ENCODE results near the gene TIMP2.
"Not testable (repeated sequence)": the region's sequence is repeated elsewhere in the genome, so short reads cannot be mapped to it uniquely, and the experiment has no call there.

TIMP2 gene

DNA sequence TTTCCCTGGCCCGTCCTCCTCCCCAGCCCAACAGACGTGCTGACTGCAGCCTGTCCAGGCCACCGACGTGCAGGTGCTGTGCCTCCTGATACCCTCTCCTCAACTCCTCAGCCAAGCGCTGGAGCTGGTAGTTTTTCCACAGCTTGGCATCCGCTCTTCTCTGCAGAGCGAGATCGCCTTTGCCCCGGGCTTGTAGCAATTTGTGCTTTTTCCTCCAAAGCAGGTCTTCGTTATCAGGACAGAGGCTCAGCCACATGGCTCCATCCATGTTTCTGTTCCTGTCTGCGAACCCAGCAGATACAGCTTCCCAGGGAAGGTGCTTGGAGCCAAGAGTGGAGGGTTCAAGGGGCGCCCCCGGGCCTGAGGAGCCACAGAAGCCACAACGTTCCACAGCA is 33.1 kb downstream of the TIMP2 start:
- in situ Hi-C loops (cut with MboI; ENCODE audit: low sequenced_read_pairs): no loop called here

DNA sequence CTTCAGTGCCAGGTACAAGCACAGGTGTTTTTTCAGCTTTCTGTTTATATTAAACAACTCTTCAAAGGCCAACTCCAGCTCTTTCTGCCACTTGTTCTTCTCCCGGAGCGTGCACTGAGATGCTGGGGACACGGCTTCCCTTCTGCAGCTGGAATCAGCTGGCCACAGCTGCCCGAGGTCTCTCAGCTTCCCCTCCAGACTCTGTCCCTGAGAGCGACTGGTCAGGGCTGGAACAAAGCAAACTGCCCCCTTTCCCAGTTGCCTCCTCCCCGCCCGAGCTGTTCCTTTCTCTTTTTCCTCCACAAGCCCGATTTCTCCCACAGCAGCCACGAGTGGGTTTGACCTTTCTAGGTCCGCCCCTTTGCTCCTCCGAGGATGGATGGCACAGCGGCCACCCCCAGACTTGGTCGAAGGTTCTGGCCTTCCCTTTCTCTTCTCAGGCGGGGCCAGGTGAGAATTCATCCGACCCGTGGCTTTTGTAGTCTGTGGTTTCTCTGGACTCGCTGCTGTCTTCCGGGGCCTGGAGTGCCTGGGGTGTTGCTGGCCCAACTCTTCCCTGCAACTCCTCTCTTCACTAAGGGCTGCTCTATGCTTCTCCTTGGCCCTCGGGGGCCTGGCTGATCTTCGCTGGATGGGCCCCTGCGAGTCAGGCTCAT is 33.7 kb downstream of the TIMP2 start:
- in situ Hi-C loops (cut with MboI; ENCODE audit: low sequenced_read_pairs): no loop called here

DNA sequence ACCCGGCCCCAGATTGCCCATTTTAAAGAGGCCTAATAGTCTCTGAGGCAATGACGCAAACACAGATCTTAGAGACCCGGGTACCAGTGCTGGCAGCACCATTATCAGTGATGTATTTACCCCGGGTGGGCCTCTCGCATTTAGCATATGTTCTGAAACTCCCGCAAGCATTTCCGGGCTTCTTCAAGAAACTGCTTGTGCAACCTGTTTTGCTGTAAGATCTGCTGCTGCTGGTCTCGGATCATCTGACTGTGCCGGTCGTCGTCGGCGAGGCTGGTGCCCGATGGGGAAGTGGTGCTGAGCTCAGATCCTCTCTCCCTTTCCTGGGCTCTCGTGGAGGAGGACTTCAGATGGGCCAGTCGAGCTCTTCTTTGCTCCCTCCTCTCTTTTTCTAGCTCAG is 34.7 kb downstream of the TIMP2 start:
- in situ Hi-C loops (cut with MboI; ENCODE audit: low sequenced_read_pairs): no loop called here

DNA sequence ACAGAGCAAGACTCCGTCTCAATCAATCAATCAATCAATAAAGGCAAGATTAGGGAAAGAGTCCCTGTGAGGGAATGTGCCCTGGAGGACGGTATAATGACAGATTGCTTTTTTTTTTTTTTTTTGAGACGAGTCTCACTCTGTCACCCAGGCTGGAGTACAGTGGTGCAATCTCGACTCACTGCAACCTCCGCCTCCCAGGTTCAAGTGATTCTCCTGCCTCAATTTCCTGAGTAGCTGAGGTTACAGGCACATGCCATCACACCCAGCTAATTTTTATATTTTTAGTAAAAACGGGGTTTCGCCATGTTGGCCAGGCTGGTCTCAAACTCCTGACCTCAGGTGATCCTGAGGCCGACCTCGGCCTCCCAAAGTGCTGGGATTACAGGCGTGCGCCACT is 35.1 kb downstream of the TIMP2 start:
- in situ Hi-C loops (cut with MboI; ENCODE audit: low sequenced_read_pairs): not testable (repeated sequence)

DNA sequence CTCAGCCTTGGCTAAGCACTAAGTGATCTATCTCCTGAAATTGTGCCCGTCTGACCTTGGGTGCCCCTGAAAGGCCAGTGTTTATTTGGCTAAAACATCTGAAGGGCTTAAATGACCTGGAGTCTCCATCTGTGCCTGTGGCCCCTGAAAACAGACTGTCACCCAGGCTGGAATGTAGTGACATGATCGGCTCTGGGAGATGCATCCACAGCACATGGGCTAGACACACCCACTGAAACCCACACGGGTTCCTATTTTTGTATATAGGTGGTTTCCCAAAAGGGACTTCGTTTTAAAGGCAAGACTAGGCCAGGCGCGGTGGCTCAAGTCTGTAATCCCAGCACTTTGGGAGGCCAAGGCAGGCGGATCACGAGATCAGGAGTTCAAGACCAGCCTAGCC is 35.7 kb downstream of the TIMP2 start:
- in situ Hi-C loops (cut with MboI; ENCODE audit: low sequenced_read_pairs): no loop called here

DNA sequence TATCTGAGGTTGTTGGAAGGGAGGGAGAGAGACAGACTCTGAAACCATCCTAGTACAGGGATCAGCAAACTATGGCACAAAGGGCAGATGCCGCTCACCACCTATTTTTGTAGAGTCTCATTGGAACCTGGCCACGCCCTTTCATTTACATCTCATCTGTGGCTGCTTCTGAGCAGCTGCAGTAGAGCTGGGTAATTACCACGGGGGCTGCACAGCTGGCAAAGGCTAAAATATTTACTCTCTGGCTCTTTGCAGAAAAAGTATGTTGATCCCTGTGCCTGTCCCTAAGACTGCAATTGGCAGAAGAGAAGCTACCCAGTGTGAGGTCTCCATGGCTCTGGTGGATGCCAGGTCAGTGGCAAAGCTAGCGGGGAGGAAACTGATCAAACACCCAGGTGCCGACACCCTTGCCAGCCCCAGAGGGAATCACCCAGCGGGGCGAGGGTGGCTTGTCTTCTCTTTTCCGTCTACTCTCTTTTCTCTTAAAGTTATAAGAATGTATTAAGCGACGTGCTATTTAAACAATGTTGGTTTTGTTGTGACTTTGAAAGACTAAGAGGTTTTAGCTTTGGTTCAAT is 36.2 kb downstream of the TIMP2 start:
- in situ Hi-C loops (cut with MboI; ENCODE audit: low sequenced_read_pairs): no loop called here

DNA sequence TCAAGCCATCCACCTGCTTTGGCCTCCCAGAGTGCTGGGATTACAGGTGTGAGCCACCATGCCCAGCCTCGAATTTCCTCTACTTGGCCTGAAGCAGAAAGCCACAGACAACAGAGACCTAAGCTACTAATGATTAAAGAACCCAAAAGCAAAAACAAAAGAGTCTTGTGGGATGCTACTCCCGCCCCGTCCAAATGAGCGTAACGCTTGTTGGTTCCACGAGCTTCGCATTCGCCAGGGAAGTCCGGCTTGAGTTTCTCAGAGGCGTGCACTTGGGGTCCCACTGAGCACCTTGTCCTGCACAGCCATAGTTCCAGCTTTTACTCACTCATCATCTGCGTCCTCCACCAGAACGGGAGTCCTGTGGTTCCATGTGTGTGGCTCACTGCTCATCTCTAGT is 38.2 kb downstream of the TIMP2 start:
- in situ Hi-C loops (cut with MboI; ENCODE audit: low sequenced_read_pairs): no loop called here

DNA sequence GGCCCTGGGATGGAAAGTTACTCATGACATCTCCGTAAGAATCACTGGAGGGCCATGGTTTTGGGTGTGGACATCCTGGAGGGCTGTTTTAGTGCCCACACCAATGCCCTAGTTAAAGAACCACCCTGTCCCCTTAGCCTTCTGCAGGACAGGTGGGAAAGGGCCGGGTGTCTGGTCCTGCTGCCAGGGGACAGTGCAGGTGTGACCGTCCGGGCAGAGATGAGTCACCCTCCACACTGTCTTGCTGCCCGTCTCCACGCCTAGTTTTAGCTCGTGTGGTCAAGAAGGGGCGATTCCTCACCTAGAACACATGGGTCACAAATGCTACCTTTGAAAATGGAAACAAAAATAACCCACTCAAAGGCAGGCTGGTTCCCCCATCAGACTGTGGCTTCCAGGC is 39.2 kb downstream of the TIMP2 start:
- in situ Hi-C loops (cut with MboI; ENCODE audit: low sequenced_read_pairs): no loop called here

DNA sequence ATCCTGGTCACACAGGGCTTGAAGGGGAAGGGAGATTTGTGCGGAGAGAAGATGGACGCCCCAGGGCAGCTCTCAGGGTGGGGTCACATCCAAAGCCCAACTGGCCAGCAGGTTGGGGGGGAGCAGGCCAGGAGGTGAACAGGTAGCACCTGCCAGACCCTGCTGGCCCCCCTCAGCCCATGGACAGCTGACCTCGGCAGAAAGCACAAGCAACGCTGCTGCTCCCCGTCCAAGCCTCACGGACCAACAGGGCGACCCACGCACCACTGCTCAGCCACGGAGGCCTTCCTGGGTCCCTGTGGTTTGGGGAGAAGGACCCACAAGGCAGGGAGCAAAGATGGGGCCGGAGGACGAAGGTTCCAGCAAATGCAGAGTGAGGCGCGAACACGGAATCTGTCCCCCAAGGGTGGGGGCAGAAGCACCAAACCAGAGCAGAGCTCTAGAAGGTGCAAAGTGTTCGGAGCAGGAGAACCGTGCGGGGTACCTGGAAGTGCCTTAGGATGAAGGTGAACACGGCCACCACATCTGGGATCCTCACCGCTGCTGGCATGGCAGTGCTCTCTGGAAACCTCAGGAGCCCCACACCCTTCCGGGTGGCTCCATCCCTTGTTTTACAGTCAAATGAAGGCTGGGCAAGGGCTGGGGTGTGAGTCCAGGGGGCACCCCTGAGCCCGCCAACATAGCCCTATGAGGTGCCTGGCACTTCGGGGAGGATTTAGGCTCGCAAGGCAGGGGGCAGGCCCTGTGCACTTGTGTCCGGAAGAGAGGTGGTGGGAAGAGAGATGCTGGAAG is 40.1 kb downstream of the TIMP2 start:
- in situ Hi-C loops (cut with MboI; ENCODE audit: low sequenced_read_pairs): no loop called here

DNA sequence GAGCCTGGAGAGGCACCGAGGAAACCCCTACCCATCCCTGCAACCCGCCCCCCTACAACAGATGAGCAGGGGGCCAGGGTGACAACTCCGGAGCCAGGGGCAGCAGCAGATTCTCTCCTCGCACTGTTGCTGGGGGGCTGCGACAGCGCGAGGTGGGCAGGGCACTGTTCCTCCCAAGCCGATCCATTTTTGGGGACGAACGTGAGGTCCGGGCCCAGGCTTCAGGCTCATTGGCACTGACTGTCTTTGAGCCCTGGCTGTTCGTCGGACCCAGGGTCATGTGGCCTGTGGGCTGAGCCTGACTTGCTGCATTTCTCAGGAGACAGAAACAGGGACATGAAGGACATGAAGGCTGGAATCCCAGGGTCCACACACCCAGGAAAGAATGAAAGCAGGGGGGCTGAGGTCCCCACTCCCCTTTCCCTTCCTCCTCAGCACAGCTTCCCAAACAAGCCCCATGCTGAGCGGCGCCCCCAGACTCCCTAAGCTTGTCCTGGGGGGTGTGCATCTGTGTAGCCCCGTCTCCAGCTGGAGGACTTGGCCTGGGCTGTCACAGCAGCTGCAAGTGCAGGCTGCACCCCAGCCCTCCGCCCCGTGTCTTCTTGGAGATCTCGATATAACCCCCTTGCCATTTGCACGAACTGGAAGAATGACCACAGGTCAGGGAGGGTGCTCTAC is 40.9 kb downstream of the TIMP2 start:
- in situ Hi-C loops (cut with MboI; ENCODE audit: low sequenced_read_pairs): no loop called here

DNA sequence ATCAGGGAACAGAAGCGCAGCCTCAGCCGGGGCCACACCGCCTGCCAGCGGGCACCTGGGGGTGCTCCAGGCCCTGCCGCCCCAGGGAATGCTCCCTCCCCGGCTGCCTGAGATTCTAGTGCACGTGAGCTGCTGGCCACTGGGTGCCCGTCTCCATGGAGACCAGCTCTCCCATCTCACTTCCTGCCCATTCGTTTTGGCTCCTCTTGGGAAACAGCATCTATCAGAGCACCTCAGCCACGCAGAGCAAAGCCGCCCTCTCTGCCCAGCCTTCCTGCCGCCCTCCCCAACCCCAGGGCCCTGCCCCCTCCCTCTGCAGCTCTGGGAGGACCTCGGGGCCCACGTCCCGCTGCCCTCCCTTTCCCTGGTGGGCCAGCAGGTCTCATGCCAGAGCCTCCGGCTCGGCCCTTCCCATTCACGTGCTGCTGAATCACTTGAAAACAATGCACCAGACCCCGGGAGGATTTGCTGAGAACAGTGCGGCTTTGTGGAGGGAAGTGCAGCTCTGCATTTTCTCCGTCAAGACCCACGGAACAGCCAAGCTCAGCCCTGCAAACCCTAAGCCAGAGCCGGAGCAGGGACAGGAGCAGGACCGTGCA is 41.6 kb downstream of the TIMP2 start:
- in situ Hi-C loops (cut with MboI; ENCODE audit: low sequenced_read_pairs): no loop called here

DNA sequence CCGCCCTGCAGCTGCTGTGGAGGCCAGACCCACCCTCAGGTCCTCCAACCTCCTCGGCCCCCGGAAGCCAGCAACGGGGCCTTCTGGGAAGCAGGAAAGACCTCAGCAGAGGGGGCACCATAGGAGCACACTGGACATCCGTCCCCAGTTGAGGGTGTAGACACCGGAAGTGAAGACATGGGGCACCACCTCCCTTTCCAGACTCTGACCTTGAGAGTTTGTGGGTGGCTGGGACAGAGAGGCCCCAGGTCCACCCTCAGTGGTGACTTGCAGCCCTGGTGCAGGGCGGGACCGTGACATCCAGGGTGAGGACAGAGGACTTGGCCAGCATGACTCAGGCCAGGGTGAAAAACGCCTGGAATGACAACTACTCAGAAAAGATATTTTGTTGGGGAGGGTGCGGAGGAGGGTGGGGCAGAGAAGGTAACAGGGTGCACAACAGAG is 42.1 kb downstream of the TIMP2 start:
- in situ Hi-C loops (cut with MboI; ENCODE audit: low sequenced_read_pairs): no loop called here

DNA sequence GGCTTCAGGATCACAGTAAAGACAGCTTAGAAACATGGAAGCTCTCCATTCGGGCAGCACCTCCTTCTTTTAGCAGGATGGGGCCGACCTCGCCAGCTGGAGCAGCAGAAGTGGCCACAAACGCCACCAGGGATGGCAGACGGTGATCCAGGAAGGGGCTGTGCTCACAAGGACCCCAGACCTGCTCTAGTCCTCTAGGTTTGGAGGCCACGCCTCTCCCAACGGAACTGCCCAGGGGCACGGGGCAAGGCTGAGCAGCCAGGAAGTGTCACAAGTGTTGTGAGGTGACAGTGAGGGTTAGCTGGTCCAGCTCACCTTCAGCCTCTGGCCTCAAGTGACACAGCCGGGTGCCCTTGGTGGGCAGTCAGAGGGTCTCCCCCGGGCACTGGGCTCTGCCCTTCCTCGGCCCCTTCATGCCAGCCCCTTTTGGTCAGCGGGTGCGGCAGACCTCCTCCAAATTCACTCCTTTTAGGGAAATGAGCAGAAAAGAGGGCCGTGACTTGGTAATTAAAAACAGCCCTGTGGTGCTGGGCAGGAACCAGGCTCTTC is 42.6 kb downstream of the TIMP2 start:
- in situ Hi-C loops (cut with MboI; ENCODE audit: low sequenced_read_pairs): no loop called here

DNA sequence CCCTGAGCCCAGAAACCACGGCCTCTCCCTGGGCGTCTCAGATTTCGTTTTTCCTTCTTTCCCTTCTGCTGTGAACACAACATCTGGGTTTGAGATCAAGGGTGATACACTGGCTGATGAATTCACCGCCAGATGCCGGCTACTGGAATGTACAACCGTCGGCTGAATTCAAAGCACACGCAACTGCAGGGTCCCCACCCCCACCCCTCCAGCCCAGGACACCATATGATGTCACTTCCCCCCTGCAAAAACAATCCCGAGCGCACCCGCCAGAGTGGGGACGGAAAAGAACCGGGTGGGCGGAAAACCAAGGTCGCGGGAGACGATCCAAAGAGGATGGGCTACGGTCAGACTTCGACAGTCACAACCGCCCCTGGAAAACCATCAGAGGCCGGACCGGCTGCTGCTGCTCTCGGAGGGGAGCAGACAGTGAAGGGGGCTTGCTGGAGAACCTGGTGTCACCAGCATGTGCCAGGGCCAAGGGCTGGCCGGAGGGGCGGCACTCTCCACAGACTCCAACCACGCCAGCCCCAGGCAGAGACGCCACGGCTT is 45.5 kb downstream of the TIMP2 start:
- in situ Hi-C loops (cut with MboI; ENCODE audit: low sequenced_read_pairs): no loop called here

DNA sequence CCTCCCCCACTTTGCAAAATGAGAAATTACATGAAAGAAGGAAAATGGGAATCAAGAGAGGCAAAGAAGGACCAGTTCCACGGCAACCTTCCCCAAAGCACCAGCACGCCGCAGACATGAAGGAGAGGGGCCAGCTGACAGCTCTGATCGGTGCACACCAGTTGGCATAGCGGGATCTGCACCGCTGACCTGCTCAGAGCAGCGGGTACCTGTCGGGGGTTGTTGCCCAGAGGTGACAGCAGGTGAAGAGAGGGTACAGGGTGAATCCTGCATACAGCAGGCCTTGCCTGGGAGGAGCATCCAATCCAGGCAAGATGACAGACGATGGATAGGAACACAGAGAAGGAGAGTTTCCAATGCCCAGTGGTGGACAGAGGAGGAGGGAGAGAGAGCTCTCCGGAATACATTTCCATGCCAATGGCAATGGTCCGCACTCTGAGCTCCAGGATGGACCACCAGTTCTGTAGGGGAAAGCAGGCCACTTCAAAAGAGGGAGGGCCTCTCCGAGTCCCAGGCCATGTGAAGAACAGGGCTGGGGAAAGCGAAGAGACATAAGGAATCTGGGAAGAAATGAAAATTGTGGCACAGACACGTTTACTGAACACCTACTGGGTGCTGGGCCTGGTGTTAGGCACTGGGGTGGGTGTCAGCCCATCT is 46.2 kb downstream of the TIMP2 start:
- in situ Hi-C loops (cut with MboI; ENCODE audit: low sequenced_read_pairs): no loop called here

DNA sequence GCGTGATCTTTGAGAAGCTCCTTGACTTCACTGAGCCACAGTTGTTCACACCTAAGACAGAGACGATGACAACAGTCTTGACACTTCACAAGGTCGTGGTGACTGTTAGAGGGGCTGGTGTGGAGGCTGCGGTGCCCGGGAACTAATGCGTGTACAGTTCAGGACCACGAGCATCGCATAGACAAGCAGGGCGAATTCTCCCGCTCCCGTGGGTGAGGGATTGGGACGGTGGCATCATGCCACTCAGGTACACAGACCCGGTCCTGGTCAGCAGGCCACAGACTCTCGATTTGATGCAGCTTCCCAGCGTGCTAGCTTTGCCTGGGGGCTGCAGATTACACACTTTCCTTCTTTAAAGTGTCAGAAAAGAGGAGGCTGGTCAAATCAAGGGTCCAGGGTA is 46.9 kb downstream of the TIMP2 start:
- in situ Hi-C loops (cut with MboI; ENCODE audit: low sequenced_read_pairs): no loop called here

DNA sequence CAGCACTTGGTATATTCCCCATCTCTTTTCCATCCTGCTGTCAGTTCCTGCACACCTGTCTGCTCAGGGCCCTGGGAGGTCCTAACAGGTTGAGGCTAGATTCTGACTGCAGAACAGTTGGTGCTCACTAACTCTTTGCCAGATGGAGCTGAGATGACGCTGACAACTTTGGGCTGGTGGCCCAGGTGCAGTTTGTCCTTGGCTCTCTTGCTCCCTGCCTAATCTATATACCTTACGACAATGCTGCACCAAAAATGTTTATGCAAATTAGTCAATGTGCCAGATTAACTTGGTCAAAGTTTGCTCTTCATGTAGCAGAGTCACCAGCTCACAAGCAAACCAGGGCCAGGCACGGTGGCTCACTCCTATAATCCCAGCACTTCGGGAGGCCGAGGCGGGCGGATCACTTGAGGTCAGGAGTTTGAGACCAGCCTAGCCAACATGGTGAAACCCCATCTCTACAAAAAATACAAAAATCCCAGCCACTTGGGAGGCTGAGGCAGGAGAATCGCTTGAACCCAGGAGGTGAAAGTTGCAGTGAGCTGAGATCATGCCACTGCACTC is 48.2 kb downstream of the TIMP2 start:
- in situ Hi-C loops (cut with MboI; ENCODE audit: low sequenced_read_pairs): not testable (repeated sequence)

DNA sequence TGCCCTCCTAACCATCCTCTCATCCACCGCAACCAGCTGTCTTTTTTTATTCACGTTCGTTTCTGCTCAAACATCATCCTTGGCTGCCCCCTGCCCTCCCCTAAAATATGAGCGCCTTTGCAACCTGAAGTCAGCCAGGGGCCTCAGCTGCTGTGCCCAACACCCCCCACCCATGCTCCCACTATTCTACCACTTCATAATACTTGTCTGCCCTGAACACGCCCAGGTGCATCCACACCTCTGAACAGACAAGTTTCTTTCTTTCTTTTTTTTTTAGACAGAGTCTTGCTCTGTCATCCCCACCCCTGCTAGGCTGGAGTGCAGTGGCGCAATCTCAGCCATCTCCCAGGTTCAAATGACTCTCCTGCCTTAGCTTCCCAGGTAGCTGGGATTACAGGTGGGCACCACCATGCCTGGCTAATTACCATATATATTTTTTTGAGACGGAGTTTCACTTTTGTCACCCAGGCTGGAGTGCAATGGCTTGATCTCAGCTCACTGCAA is 49.0 kb downstream of the TIMP2 start:
- in situ Hi-C loops (cut with MboI; ENCODE audit: low sequenced_read_pairs): no loop called here

DNA sequence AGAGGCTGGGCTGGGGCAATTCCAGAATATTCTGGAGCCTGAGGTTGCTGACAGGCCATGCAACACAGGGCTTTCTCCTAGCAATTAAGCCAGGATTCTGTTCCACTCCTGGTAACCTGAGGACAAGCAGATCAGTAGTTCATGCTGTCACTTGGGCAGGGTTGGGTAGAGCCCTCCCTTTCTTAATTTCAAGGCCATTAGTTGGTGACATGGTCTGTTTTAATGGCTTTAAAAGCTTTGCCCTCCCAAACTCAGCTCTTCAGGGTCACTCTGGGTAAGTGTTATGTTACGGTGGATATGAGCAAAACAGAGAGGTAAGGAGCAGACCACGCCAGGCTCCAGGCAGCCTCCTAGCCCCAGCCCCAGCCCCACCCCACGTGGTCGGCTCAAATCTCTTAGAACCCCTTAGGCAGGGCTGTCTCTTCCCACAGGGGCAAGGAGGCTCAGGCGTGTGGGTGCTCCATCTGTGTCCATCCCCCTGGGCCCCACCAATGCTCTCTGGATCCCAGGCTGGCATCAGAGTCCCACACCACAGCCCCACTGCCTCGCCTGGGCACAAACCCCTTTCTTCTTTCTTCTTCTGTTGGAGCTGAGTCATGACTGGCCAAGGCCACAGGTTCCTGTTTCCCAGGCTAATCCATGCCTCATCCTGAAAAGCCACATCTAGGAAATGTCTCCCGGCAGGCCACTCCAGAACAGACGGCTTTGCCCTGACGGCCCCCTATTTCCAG is 49.7 kb downstream of the TIMP2 start:
- in situ Hi-C loops (cut with MboI; ENCODE audit: low sequenced_read_pairs): no loop called here
